ENCODE data around the gene TXNDC5.

Gene TXNDC5
- total RNA-seq: 0.72 to 1.9 (median 1.2) reads per million in 4 experiments

GRCh38 chr6:7910654-7911344 lies at the start of gene TXNDC5:
Gene TXNDC5, minus strand, starts transcription at chr6:7910788. Its CDS starts 12 bp downstream, at chr6:7910776.
- DNase-seq: peak; percentile 33

GRCh38 chr6:7960141-7960540 lies 49.6 kb upstream of the TXNDC5 start:
- no peak for DNase-seq

- DNase-seq: no peak
These were observed 48.9 kb upstream of the TXNDC5 start for GRCh38 chr6:7959453-7959852.

- DNase-seq: no peak
These were observed 47.9 kb upstream of the TXNDC5 start for GRCh38 chr6:7958464-7958863.

- DNase-seq: no peak
These were observed 45.7 kb upstream of the TXNDC5 start for GRCh38 chr6:7956257-7956656.

- DNase-seq: no peak
These were observed 44.1 kb upstream of the TXNDC5 start for GRCh38 chr6:7954477-7955200.

GRCh38 chr6:7953753-7954152 lies 43.2 kb upstream of the TXNDC5 start:
- no peak for DNase-seq

GRCh38 chr6:7939864-7940228 lies 29.3 kb upstream of the TXNDC5 start:
- DNase-seq: no peak

GRCh38 chr6:7939184-7939863 lies 28.7 kb upstream of the TXNDC5 start:
- no peak for DNase-seq

- no peak for DNase-seq
These were observed 28.1 kb upstream of the TXNDC5 start for GRCh38 chr6:7938562-7939183.

GRCh38 chr6:7933794-7934193 lies 23.2 kb upstream of the TXNDC5 start:
- no peak for DNase-seq

GRCh38 chr6:7932625-7933024 lies 22.0 kb upstream of the TXNDC5 start:
- no peak for DNase-seq

GRCh38 chr6:7924867-7925266 lies 14.3 kb upstream of the TXNDC5 start:
- no peak for DNase-seq

- DNase-seq: no peak
These were observed 12.0 kb upstream of the TXNDC5 start for GRCh38 chr6:7922596-7922995.

- no peak for DNase-seq
These were observed 11.1 kb upstream of the TXNDC5 start for GRCh38 chr6:7921632-7922092.

- DNase-seq: no peak
These were observed 10.5 kb upstream of the TXNDC5 start for GRCh38 chr6:7921046-7921445.

GRCh38 chr6:7920425-7920824 lies 9.8 kb upstream of the TXNDC5 start:
- no peak for DNase-seq

- no peak for DNase-seq
These were observed 9.3 kb upstream of the TXNDC5 start for GRCh38 chr6:7919871-7920270.

GRCh38 chr6:7918403-7918802 lies 7.8 kb upstream of the TXNDC5 start:
- no peak for DNase-seq

- no peak for DNase-seq
These were observed 7.1 kb upstream of the TXNDC5 start for GRCh38 chr6:7917729-7918128.

- no peak for DNase-seq
These were observed 6.4 kb upstream of the TXNDC5 start for GRCh38 chr6:7916959-7917358.

GRCh38 chr6:7914991-7915789 lies 4.6 kb upstream of the TXNDC5 start:
- DNase-seq: no peak
